Adrenal gland (tissue), 12 donors: ENCODE data around the gene SIT1. TPM values are rescaled to one million over a fixed set of nuclear protein-coding genes. Genes with fewer than 3 reads are reported as not detected.
A peak's percentile ranks its signal among the peaks of the same experiment; 100 is the strongest.

Source experiments
- DNase-seq, 7 donors: peaks; one replicate each; pipeline ENCODE4 v3.0.0-alpha.2; 2019 to 2020
- H3K27ac ChIP-seq, 5 donors: fragments of 200-600 bp; sonication (generic) in 4 of 5; 1 replicate in 3 of 5; 2 replicates in 2 of 5; pipeline versions ENCODE4 v1.5.1 to v1.8.0; 2016 to 2020; ENCODE audit warnings: mild to moderate bottlenecking in 1 of 5
- H3K27me3 ChIP-seq: fragments of 200-600 bp; 2 replicates; pipeline ENCODE4 v1.8.0; 2021
- H3K36me3 ChIP-seq, 2 donors: fragments of 200-600 bp; replicated peaks in 1 of 2; 1 replicate in 1 of 2; 2 replicates in 1 of 2; pipeline versions ENCODE4 v1.5.1 to v1.8.0; 2018 to 2022
- H3K4me1 ChIP-seq, 2 donors: fragments of 200-600 bp; replicated peaks in 1 of 2; 1 replicate in 1 of 2; 2 replicates in 1 of 2; pipeline versions ENCODE4 v1.5.1 to v1.8.0; 2018 to 2021
- H3K4me3 ChIP-seq, 4 donors: fragments of 200-600 bp; sonication (generic) in 3 of 4; one replicate each; pipeline ENCODE4 v1.5.1; 2016 to 2018
- H3K9me3 ChIP-seq, 3 donors: fragments of 200-600 bp; sonication (generic) in 1 of 3; replicated peaks in 1 of 3; 1 replicate in 2 of 3; 2 replicates in 1 of 3; pipeline versions ENCODE4 v1.5.1 to v1.8.0; 2016 to 2021
- POLR2A ChIP-seq, 2 donors: fragments of 450-650 bp; IDR thresholded peaks; one replicate each; pipeline ENCODE4 v1.6.1; 2017; ENCODE audit warnings: antibody characterized with exemption in 2 of 2, mild to moderate bottlenecking in 2 of 2, moderate library complexity in 1 of 2
- WGBS, 4 donors: extraction: QIAGEN DNeasy Blood & Tissue Kit in 2 of 4; methylation state at CpG; one replicate each; pipeline versions ENCODE4 v1.1.5 to v1.1.7; 2013 to 2017; 5-methylcytosine and 5-hydroxymethylcytosine counted together
- intact Hi-C, 2 donors: fragments of 100-400 bp; cut with DNase I; formaldehyde crosslinking; loops; one replicate each; pipeline versions ENCODE4 v1.14.1 to v1.15.0; 2022 to 2023
- polyA plus RNA-seq, 3 donors: library from polyadenylated mRNA; stranded (reverse); fragments of 200-250 nt in 2 of 3; fragments of 350-450 nt in 1 of 3; fragmentation: Illumina TruSeq in 1 of 3; extraction: RNeasy Lipid Tissue Mini Kit (QIAGEN cat#74804) in 1 of 3; gene quantifications; one replicate each; pipeline ENCODE4 v1.2.3, GENCODE V29; 2013 to 2014
- total RNA-seq, 9 donors: library from RNA; depleted of rRNA in 4 of 9; stranded (reverse); fragments of >200 nt in 4 of 9; fragments of 120-200 nt in 1 of 9; fragmentation: NEBNext Ultra II Directional in 1 of 9; extraction: Animal tissue kit (Norgen Biotek cat#: 25700) in 1 of 9; gene quantifications; one replicate each; pipeline versions ENCODE4 v1.1.0 to v1.2.4, GENCODE V29; 2013 to 2023
- TF ChIP-seq, protein P1 (sequence below), 6 experiments: fragments of 450-650 bp in 4 of 6; fragments of 200-600 bp in 2 of 6; sonication (generic) in 1 of 6; IDR thresholded peaks; 1 replicate in 5 of 6; 2 replicates in 1 of 6; pipeline versions ENCODE4 v1.5.1 to v1.8.0; 2016 to 2021; ENCODE audit warnings: antibody characterized with exemption in 6 of 6, mild to moderate bottlenecking in 2 of 6, moderate library complexity in 1 of 6
- donor health status: healthy with polysubstance abuse.
- donor health status: Bipolar disorder and iron deficiency.
- donor health status: DM: yes; HTN: yes; CAD: no.
- donor health status: DM: no; HTN: no; CAD: no.
- donor health status: DM: no; HTN: no; CAD: no.
- donor health status: DM: yes; HTN: yes; CAD: no.

Gene SIT1
- total and polyA plus RNA-seq, 12 donors: 0.06 to 2.1 (median 0.83) TPM; not detected in 2

DNA sequence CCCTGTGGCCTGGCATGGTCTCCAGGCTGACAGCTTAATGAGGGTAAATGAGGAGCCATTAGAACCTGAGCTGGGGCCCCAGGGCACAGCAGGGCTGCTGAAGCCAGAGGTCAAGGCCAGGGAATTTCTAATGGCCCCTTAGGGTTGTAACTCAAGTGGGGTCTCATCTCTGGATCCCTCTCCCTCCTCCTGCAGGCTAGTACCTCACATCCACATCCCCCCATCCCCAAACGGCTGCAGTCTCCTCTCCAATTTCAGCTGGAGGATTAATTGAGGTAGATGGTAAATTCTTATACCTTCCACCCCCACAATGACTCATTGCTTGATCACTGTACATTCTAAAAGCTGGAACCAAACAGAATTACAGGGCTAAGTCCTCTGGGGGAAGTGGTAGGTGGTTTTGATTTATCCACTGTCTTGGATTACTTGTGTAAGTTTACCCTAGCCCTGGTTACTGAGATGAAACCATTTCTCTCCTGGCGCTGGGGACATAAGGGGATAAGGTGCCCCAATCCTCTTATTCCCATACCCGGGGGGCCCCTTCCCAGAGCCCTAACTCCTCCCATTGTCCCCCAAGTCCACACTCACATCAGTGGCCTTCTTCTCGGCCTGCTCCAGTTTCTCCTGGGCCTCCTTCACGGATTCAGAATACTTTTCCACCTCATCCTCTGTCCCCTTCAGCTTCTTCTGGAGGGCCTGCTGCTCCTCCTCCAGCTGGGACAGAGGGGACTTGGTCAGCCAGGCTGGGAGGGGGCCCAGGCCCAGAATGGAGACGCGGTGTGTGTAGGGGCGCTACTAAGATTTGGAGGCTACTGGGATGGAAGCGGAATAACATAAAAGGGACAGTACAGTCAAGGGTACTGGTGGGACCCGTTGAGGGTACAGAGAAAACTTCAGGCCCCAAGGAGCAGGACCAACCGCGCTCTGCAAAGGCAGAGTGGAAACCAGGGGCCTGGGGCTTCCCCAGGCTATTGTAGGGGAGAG is 38.1 kb upstream of the SIT1 start:
- DNase-seq: peak in 1 of 7 donors; percentile 8
- H3K4me3 ChIP-seq: peak overlapping the region in 2 of 4 donors; percentile 55 to 70
- H3K27ac ChIP-seq: peak overlapping the region; percentile 37 to 93 (median 89)
- H3K4me1 ChIP-seq: peaks cover 24 to 35% of the 10 kb centered on the region in 2 donors
- intact Hi-C loops: no loop called here
- TF ChIP-seq POLR2A (IDR thresholded peaks at IDR 0.05): peak in 1 of 2 donors; percentile 56
- TF ChIP-seq, protein P1, sequence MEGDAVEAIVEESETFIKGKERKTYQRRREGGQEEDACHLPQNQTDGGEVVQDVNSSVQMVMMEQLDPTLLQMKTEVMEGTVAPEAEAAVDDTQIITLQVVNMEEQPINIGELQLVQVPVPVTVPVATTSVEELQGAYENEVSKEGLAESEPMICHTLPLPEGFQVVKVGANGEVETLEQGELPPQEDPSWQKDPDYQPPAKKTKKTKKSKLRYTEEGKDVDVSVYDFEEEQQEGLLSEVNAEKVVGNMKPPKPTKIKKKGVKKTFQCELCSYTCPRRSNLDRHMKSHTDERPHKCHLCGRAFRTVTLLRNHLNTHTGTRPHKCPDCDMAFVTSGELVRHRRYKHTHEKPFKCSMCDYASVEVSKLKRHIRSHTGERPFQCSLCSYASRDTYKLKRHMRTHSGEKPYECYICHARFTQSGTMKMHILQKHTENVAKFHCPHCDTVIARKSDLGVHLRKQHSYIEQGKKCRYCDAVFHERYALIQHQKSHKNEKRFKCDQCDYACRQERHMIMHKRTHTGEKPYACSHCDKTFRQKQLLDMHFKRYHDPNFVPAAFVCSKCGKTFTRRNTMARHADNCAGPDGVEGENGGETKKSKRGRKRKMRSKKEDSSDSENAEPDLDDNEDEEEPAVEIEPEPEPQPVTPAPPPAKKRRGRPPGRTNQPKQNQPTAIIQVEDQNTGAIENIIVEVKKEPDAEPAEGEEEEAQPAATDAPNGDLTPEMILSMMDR (IDR thresholded peaks at IDR 0.05): no peak
- H3K27me3 ChIP-seq: no peaks in the 10 kb centered on the region
- 46 to 58% (median 48%) methylated on average over 12 of the region's 12 CpGs for whole genome bisulfite sequencing, 4 donors
- no peaks in the 10 kb centered on the region for H3K9me3 ChIP-seq
- H3K36me3 ChIP-seq: peaks cover 0 to 18% of the 10 kb centered on the region in 2 donors

DNA sequence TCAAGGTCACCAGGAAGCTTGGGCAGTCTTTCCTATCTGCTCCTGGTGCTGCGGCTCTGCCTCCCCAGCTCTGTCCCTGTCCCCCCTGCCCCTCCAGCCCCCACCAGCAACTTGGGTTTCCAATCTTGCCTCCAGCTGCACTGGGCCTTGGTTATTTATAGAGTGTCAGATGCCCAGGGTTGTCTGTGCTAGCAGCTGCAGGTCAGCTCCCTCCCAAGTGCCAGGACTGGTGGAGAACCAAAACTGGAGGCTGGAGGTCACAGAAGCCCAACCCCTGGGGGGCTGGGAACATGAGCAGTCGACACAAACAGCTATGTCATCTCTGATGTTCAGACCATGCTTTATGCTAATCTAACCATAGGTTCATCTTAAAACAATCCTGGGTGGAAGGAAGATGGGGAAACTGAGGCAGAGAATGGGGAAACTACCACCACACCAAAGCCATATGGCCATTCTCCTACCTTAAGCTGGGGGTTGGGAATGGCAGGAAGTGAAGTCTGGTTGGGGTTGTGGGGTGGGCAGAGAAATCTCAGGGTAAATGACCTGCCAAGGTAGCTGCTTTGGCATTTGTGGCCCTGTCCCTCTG is 37.3 kb upstream of the SIT1 start:
- Histone ChIP-seq H3K27ac (peak overlapping the region in 4 of 5 donors; percentile 79 to 93 (median 91)), H3K27me3 (no peaks in the 10 kb centered on the region), H3K4me1 (peaks cover 24 to 38% of the 10 kb centered on the region in 2 donors), H3K36me3 (peaks cover 0 to 26% of the 10 kb centered on the region in 2 donors), H3K9me3 (no peaks in the 10 kb centered on the region), H3K4me3 (peak overlapping the region in 1 of 4 donors; percentile 70)
- TF ChIP-seq POLR2A (IDR thresholded peaks at IDR 0.05): no peak
- TF ChIP-seq, protein P1 (IDR thresholded peaks at IDR 0.05): no peak
- 53 to 69% (median 62%) methylated on average over 2 of the region's 2 CpGs for WGBS, 4 donors
- DNase-seq: peak in 1 of 7 donors; percentile 68
- intact Hi-C loops: no loop called here

DNA sequence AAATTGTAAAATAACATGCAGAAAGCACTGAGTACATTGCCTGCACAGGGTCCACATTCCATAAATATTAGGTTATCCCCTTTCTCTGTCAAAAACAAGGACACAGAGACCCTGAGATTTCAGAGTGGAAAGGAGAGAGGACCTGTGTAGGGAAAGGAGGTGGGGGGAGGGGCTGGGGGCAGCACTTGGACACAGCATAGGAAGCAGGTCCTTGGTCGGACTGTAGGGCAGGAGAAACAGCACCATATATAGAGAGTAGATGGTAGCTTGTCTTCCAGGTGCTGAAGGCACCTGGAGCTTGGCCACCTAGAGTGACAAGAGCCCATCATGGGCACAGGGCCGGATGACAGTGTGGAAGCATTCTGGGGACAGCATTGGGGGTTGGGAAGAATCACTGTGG is 36.6 kb upstream of the SIT1 start:
- H3K36me3 ChIP-seq: peaks cover 0 to 33% of the 10 kb centered on the region in 2 donors
- H3K4me1 ChIP-seq: peaks cover 24 to 38% of the 10 kb centered on the region in 2 donors
- intact Hi-C loops: no loop called here
- H3K4me3 ChIP-seq: peak overlapping the region in 1 of 4 donors; percentile 7
- DNase-seq: no peak
- peak overlapping the region in 3 of 5 donors; percentile 38 to 93 (median 89) for H3K27ac ChIP-seq
- TF ChIP-seq, protein P1 (IDR thresholded peaks at IDR 0.05): no peak
- WGBS, 4 donors: 70 to 83% (median 79%) methylated on average over 2 of the region's 2 CpGs
- no peaks in the 10 kb centered on the region for H3K9me3 ChIP-seq
- no peaks in the 10 kb centered on the region for H3K27me3 ChIP-seq
